GM12891 (cell line): Measurements from ENCODE around the gene IRF1.

Source experiments
- DNase-seq: peaks from one replicate; pipeline ENCODE4 v3.0.0; 2011; ENCODE audit warnings: low spot score; ENCODE audit not compliant: insufficient read length
- FAIRE-seq: peaks from 2 replicates; lab custom pipeline; 2011; peaks lifted over from hg19 to GRCh38; lab: Jason Lieb, UNC
- PAX5 ChIP-seq: IDR thresholded peaks from 2 replicates; pipeline ENCODE4 v1.6.1; 2011; ENCODE audit warnings: low read length, moderate library complexity, mild to moderate bottlenecking; ENCODE audit not compliant: insufficient read depth, severe bottlenecking
- POLR2A ChIP-seq: IDR thresholded peaks from 2 replicates; pipeline ENCODE4 v1.6.1; 2011; ENCODE audit warnings: low read depth, low read length, control low read depth
- POLR2AphosphoS5 ChIP-seq: IDR thresholded peaks from 2 replicates; pipeline ENCODE4 v1.6.1; 2011; ENCODE audit warnings: low read depth, low read length, control low read depth
- POU2F2 ChIP-seq: IDR thresholded peaks from 2 replicates; pipeline ENCODE4 v1.6.1; 2011; ENCODE audit warnings: low read depth, mild to moderate bottlenecking, control low read depth, low read length, moderate library complexity
- SPI1 ChIP-seq: IDR thresholded peaks from 2 replicates; pipeline ENCODE4 v1.6.1; 2011; ENCODE audit warnings: low read depth, low read length, control low read depth
- TAF1 ChIP-seq: IDR thresholded peaks from 2 replicates; pipeline ENCODE4 v1.6.1; 2011; ENCODE audit warnings: low read depth, low read length, control low read depth

The IRF1 gene

DNA sequence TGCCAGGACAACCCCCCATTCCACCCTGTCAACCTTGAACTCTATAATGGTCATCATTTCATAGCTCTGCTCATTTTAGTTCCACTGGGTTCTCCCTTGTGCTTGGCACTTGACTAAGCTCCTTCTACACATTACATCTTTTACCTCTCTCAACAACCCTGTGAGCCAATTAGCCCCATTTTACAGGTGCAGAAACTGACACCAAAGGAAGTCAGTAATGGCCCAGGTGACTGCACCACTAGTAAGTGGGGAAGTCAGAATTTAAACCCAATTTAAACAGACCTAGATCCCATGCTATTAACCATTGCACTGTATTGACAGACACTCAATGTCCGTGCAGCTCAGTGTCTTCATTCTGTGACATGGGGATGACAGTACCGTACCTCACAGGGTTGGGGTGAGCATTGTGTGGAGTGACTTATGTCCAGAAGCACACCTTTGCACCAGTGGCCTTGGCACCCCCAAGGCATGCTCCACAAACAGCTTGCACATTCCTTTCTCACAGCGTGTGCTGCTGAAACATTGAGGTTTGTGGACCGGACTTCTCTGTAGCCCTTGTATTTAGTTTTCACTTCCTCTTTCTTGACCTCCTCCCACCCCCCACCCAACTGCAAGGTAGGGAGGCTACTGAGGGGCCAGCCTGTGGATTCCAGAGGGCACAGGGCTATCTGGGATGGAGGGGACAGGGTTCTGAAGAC, 23.1 kb downstream of the IRF1 start:
- TF ChIP-seq PAX5 (no peak), POU2F2 (peak; percentile 62; the same call in 1 of the 2 replicates), POLR2AphosphoS5 (no peak), POLR2A (no peak), TAF1 (no peak), SPI1 (peak; percentile 100)
- FAIRE-seq (peak; percentile 99), DNase-seq (no peak)

DNA sequence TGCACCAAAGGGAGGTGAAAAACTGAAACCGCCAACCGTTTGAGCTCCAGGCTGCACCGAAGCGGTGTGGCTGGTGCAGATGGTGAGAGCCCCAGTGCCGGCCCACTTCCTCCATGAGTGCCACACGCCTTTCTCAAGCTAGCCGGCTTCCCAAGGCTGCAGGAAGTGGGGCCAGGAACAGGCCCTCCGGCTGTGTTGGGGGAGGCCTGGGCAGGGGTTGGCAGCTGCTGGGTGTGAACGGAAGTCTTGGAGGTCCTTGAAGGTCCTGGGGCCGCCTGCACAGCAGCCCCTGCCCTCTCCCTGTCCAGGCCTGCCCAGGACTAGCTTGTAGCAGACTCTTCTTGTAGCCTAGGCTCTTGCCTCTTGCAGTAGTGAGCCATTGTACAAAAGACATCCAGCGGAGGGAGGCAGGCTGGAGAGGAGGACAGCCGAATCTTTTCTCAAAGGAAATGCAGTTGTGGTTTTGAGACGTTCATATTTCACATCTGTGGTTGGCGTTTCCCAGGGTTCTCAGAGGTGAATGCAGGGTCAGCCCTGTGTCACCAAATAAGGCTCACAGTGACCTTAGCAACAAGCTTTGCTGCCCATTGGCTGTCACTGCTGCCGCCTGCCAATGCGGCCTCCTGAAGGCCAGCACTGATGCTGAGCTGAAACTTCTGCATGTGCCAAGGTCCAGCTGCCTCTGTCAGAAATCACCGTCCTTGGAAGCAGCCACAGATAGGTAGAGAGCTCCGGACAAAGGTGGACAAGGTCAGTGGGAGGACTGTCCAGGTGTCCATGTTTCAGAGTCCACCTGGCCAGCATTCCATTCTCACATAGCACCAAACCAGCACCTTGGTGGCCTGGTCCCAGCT, 23.9 kb downstream of the IRF1 start:
- TF ChIP-seq SPI1 (peak; percentile 59), POLR2AphosphoS5 (no peak), POU2F2 (peak; percentile 43; the same call in 1 of the 2 replicates), TAF1 (peak; percentile 38; the same call in 1 of the 2 replicates)
- FAIRE-seq (no peak), DNase-seq (no peak)

DNA sequence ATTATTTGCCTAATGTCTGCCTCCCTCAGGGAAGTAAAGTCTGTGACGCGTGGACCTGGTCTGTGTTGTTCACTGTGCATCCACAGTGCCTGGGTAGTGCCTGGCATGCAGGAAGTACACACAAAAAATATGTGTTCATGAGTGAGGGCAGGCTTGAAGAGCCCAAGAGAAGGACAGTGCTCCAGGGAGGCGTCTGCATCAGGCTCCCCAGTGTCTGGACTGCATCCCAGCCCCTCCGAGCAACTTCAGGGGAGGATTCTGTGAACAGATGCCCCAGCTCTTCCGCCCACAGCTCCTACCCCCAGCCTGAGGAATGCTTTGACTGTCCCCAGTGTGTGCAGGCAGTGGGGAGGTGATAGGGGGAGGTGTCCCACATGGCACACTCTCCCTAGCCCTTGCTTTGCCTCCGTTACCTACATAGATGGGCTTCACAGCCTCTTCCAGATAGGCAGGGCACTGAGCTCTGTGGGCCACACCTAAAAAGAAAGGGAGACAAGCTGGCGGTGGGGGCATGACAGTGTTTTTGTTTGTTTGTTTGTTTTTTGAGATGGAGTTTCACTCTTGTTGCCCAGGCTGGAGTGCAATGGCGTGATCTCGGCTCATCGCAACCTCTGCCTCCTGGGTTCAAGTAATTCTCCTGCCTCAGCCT, 25.4 kb downstream of the IRF1 start:
- DNase-seq = no peak
- no peak for FAIRE-seq
- TF ChIP-seq POLR2AphosphoS5 (no peak), POLR2A (no peak), PAX5 (no peak), TAF1 (no peak), SPI1 (no peak), POU2F2 (no peak)

DNA sequence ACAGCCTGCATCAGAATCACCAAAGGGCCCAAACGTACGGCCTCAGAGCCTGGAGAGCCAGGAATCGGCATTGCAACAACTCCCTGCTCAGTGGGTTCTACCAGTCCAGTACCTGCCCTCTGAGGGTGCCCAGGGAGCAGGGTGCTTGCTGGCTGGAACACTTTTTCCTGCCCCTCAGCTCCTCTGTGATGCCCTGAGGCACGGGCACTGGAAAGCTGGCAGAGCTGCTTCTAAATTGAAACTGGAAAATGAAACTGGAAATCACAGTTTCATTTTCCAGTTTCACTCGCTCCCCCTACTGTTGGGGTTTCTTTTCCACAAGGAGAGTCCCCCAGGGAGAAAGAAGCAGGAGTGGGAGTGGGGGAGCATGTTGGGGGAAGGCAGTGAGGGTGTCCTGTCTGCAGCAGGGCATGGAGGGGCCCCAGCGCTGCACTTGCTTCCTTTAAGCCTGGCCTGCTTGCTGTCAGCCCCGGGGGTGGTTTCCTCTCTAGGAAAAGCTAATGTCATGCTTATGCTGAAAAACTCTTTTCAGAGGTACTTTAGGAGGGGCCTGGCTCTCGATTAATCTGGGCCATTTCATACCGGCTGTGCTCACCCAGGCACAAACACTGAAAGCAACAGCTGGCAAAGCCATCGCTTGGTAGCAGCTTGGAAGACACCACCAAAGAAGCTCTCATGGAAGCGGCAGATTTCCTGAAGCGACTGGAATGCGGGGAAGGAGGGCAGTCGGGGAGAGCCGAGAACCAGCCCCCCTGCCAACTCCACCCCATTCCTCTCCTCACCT, 26.2 kb downstream of the IRF1 start:
- DNase-seq = no peak
- peak; percentile 81 for FAIRE-seq
- no peak for TF ChIP-seq TAF1
- TF ChIP-seq PAX5 = peak; percentile 6

DNA sequence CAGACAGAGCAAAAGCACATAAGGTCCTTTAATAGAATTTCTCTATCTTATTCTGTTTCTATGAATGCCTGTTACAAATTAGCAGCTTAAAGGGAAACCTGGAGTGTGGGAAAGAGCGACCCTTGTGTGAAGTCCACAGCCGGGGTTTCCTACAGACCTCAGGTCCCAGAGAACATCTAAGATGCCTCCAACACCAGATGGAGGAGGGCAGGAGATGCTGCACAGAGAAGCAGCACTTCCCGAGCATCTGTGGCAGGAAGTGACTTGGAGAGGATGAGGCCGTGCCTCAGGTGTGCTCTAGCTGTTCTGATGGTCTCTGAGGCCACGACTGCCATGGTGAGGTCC, 26.8 kb downstream of the IRF1 start:
- TF ChIP-seq SPI1 (0 out of 2 replicates have a peak, but pooled peaks have one; percentile 4), TAF1 (no peak)
- FAIRE-seq (no peak), DNase-seq (no peak)

DNA sequence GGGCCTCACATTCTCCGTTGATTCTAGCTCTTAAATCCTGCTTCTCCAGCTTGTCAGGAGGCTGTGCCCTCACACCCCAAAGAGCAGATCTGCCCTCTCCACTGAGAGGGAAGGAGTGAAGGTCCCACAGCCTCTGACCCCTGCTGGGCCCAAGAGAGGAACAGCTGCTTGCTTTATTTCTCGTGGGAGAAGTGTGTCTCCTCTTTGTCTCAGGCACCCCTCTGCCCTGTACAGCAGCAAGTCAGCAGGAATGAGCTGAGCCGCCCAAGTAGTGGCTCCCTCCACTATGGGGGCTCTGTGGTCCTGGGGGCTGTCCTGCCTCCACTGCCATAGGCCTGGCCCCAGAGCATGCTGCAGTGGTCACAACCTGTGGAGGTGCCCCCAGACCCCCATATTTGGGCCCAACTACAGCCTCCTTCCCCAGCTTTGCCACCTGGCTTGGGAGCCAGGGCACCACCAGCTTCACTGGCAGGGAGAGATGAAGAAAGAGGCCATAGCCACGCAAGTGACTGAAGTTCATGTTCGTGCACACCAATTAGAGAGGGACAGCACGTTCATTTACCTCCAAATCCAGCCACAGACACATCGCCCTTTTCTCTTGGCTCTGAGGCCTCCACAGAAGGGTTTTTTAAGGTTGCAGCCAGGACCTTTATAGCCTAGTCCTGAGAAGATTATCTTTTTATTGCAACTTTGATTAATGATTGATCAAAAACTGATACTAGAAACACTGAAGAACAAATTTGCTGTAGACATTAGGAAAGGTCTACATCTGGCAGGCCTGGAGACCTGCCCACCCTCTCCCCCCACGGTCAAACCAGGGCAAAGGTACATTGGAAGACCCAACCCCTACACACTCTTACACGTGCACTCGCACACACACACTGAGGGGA, 27.5 kb downstream of the IRF1 start:
- DNase-seq (no peak), FAIRE-seq (no peak)
- no peak for TF ChIP-seq POU2F2

DNA sequence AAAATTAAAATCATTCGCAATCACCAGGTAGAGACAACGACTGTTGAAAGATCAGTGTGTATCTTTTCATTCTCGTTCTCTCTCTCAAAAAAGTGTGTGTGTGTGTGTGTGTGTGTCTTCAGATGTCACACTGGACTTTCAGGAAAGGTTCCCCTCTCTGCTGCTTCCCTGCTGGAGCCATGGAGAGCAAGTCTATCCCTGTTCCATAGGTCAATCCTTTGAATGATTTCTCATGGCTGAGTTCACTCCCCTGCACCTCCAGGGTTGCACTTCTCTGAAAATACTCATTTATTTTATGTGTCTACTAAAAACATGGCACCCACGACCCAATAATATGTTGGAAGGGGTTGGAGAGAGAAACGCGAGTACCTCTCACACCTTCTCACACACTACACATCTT, 28.2 kb downstream of the IRF1 start:
- TF ChIP-seq POLR2AphosphoS5 = no peak
- no peak for TF ChIP-seq PAX5
- no peak for TF ChIP-seq SPI1
- TF ChIP-seq POLR2A = no peak
- no peak for TF ChIP-seq TAF1
- TF ChIP-seq POU2F2 = no peak
- DNase-seq (no peak), FAIRE-seq (no peak)

DNA sequence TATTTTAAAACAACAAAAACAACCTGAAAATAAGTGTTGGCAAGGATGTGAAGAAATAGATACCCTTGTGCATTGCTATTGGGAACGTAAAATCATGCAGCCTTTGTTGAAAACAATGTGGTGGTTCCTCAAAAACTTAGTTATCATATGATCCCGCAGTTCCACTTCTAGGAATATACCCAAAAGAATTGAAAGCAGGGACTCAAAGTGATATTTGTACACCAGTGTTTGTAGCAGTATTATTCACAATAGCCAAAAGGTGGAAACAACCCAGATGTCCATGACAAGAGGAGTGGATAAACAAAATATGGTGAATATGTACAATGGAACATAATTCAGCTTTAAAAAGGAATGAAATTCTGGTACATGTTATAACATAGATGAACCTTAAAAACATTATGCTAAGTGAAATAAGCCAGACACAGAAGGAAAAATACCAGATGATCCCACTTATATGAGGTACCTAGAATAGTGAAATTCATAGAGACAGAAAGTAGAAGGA, 29.0 kb downstream of the IRF1 start:
- DNase-seq (no peak), FAIRE-seq (no peak)
- TF ChIP-seq PAX5 = no peak
- no peak for TF ChIP-seq SPI1
- TF ChIP-seq POLR2A = no peak
- no peak for TF ChIP-seq POU2F2
- no peak for TF ChIP-seq POLR2AphosphoS5
- TF ChIP-seq TAF1 = no peak
